A549 (cell line): ENCODE data around the gene TSFM. TPM values are rescaled to one million over a fixed set of nuclear protein-coding genes. Genes with fewer than 3 reads are reported as not detected.
A peak's percentile ranks its signal among the peaks of the same experiment; 100 is the strongest.

Experiments used
- ATAC-seq, 2 experiments: fragments of 200-7000 bp in 1 of 2; fragments of >200 bp in 1 of 2; cut with Nextera tagmentation in 1 of 2; cut with Tn5 transposase in 1 of 2; 3 replicates each; pipeline versions ENCODE4 v1.8.0 to v1.9.1; 2018 to 2020; ENCODE audit warnings: mild to moderate bottlenecking in 1 of 2, moderate library complexity in 1 of 2
- CTCF ChIA-PET: fragments of 300-600 bp; sonication (Branson Sonifier 250); formaldehyde crosslinking; extraction: SDS; loops from one replicate; lab custom pipeline; 2021; ENCODE audit warnings: antibody characterized with exemption, inconsistent platforms; lab: Yijun Ruan, JAX
- POLR2A ChIA-PET: fragments of 350-600 bp; formaldehyde crosslinking; extraction: SDS; loops from one replicate; lab custom pipeline; 2021; ENCODE audit warnings: antibody characterized with exemption, inconsistent platforms; lab: Yijun Ruan, JAX
- DNase-seq, 2 experiments: peaks; one replicate each; pipeline versions ENCODE4 v3.0.0 to v3.0.0-alpha.2; 2011 to 2016; ENCODE audit warnings: low read depth in 1 of 2, low spot score in 1 of 2
- FAIRE-seq: peaks from 2 replicates; lab custom pipeline; 2011; peaks lifted over from hg19 to GRCh38; lab: Jason Lieb, UNC
- H3K27ac ChIP-seq, 2 experiments: fragments of >200 bp; sonication (Bioruptor Twin); formaldehyde crosslinking; 3 replicates each; pipeline ENCODE4 v1.5.1; 2016 to 2017
- H3K4me1 ChIP-seq: fragments of >200 bp; sonication (Bioruptor Twin); formaldehyde crosslinking; 3 replicates; pipeline ENCODE4 v1.6.1; 2016
- H3K4me2 ChIP-seq: fragments of >200 bp; sonication (Bioruptor Twin); formaldehyde crosslinking; 3 replicates; pipeline ENCODE4 v1.6.1; 2016
- H3K4me3 ChIP-seq: fragments of >200 bp; sonication (Bioruptor Twin); formaldehyde crosslinking; 3 replicates; pipeline ENCODE4 v1.5.1; 2016
- H3K9me3 ChIP-seq: fragments of >200 bp; sonication (Bioruptor Twin); formaldehyde crosslinking; 3 replicates; pipeline ENCODE4 v1.6.1; 2016
- CBX8 ChIP-seq: fragments of 200-600 bp; sonication (generic); IDR thresholded peaks from 2 replicates; pipeline ENCODE4 v1.6.1; 2016
- CEBPB ChIP-seq, 2 experiments: fragments of >200 bp in 1 of 2; sonication (Bioruptor Twin) in 1 of 2; formaldehyde crosslinking in 1 of 2; IDR thresholded peaks; 2 replicates each; pipeline ENCODE4 v1.6.1; 2012 to 2016
- CHD2 ChIP-seq: fragments of 150-350 bp; IDR thresholded peaks from 2 replicates; pipeline ENCODE4 v1.6.1; 2014; ENCODE audit warnings: low read length; ENCODE audit not compliant: partially characterized antibody
- CHD4 ChIP-seq: fragments of 200-600 bp; sonication (generic); IDR thresholded peaks from 2 replicates; pipeline ENCODE4 v1.6.1; 2016; ENCODE audit warnings: antibody characterized with exemption, mild to moderate bottlenecking, borderline replicate concordance
- EHMT2 ChIP-seq: fragments of 200-600 bp; sonication (generic); IDR thresholded peaks from 2 replicates; pipeline ENCODE4 v1.6.1; 2016; ENCODE audit warnings: antibody characterized with exemption, low read depth, mild to moderate bottlenecking, moderate library complexity
- EP300 ChIP-seq, 2 experiments: fragments of >200 bp; sonication (Bioruptor Twin); formaldehyde crosslinking; IDR thresholded peaks; 2 replicates in 1 of 2; 3 replicates in 1 of 2; pipeline ENCODE4 v1.6.1; 2016 to 2017
- FOXS1 ChIP-seq: fragments of 250-450 bp; sonication (Bioruptor Pico); IDR thresholded peaks from 2 replicates; pipeline ENCODE4 v1.5.0; 2020; ENCODE audit warnings: mild to moderate bottlenecking, moderate library complexity
- HEYL ChIP-seq: fragments of 250-450 bp; sonication (Bioruptor Pico); IDR thresholded peaks from 2 replicates; pipeline ENCODE4 v1.8.0; 2021; ENCODE audit warnings: mild to moderate bottlenecking, moderate library complexity
- HOXA7 ChIP-seq: fragments of 250-450 bp; sonication (Bioruptor Pico); IDR thresholded peaks from 2 replicates; pipeline ENCODE4 v1.5.0; 2020; ENCODE audit warnings: mild to moderate bottlenecking, moderate library complexity
- JUN ChIP-seq, 2 experiments: fragments of >200 bp; sonication (Bioruptor Twin); formaldehyde crosslinking; IDR thresholded peaks; 2 replicates in 1 of 2; 3 replicates in 1 of 2; pipeline ENCODE4 v1.6.1; 2016 to 2017
- JUNB ChIP-seq: fragments of >200 bp; sonication (Bioruptor Twin); formaldehyde crosslinking; IDR thresholded peaks from 2 replicates; pipeline ENCODE4 v1.6.1; 2016
- MAFK ChIP-seq: fragments of 450-650 bp; IDR thresholded peaks from 2 replicates; pipeline ENCODE4 v1.6.1; 2014; ENCODE audit not compliant: partially characterized antibody
- NR3C1 ChIP-seq: fragments of >200 bp; sonication (Bioruptor Twin); formaldehyde crosslinking; IDR thresholded peaks from 3 replicates; pipeline ENCODE4 v1.6.1; 2017
- POLR2A ChIP-seq: IDR thresholded peaks from 2 replicates; pipeline ENCODE4 v1.6.1; 2012; ENCODE audit warnings: mild to moderate bottlenecking, low read length
- POLR2AphosphoS2 ChIP-seq: conservative IDR thresholded peaks from 2 replicates; pipeline ENCODE4 v1.6.1; 2012; ENCODE audit warnings: low read length, improper control_type of control experiment, inconsistent platforms
- RAD21 ChIP-seq, 2 experiments: fragments of >200 bp in 1 of 2; sonication (Bioruptor Twin) in 1 of 2; formaldehyde crosslinking in 1 of 2; IDR thresholded peaks in 1 of 2; conservative IDR thresholded peaks in 1 of 2; 2 replicates in 1 of 2; 3 replicates in 1 of 2; pipeline ENCODE4 v1.6.1; 2012 to 2018; ENCODE audit warnings: inconsistent platforms in 1 of 2
- SMC3 ChIP-seq: fragments of >200 bp; sonication (Bioruptor Twin); formaldehyde crosslinking; IDR thresholded peaks from 3 replicates; pipeline ENCODE4 v1.6.1; 2018; ENCODE audit warnings: inconsistent platforms
- TP53 ChIP-seq: fragments of 250-450 bp; sonication (Bioruptor Pico); IDR thresholded peaks from 2 replicates; pipeline ENCODE4 v1.5.0; 2021; ENCODE audit warnings: mild to moderate bottlenecking, moderate library complexity
- ZNF302 ChIP-seq: fragments of 250-450 bp; sonication (Bioruptor Pico); IDR thresholded peaks from 2 replicates; pipeline ENCODE4 v1.9.0; 2021; ENCODE audit warnings: inconsistent platforms, mild to moderate bottlenecking, moderate library complexity
- WGBS: methylation state at CpG from one replicate; pipeline ENCODE4 v1.1.6; 2017; ENCODE audit errors: missing lambda C conversion rate; 5-methylcytosine and 5-hydroxymethylcytosine counted together
- polyA plus RNA-seq, 4 experiments: library from polyadenylated mRNA; depleted of rRNA in 3 of 4; stranded (reverse); fragments of >200 nt; fragmentation: RNase III in 1 of 4; extraction: RNeasy Plus Mini Kit Qiagen cat#74134 plus additional on column Dnase treatment in 1 of 4; gene quantifications; 2 replicates in 3 of 4; 3 replicates in 1 of 4; pipeline ENCODE4 v1.2.3, GENCODE V29; 2011 to 2017
- TF ChIP-seq, protein P1 (sequence below): fragments of 150-350 bp; IDR thresholded peaks from 2 replicates; pipeline ENCODE4 v1.6.1; 2014; ENCODE audit warnings: low read depth, mild to moderate bottlenecking, low read length
- TF ChIP-seq, protein P2 (sequence below): fragments of 250-450 bp; sonication (Bioruptor Pico); IDR thresholded peaks from 2 replicates; pipeline ENCODE4 v1.5.0; 2021; ENCODE audit warnings: mild to moderate bottlenecking, moderate library complexity, borderline replicate concordance
- TF ChIP-seq, protein P3 (sequence below): fragments of 200-600 bp; sonication (generic); IDR thresholded peaks from 2 replicates; pipeline ENCODE4 v1.6.1; 2016; ENCODE audit warnings: antibody characterized with exemption, mild to moderate bottlenecking, moderate library complexity

TSFM gene
- polyA plus RNA-seq, 2 of the 4 experiments (the other 2 are of a cell fraction) = 31.7 to 60.2 TPM

DNA sequence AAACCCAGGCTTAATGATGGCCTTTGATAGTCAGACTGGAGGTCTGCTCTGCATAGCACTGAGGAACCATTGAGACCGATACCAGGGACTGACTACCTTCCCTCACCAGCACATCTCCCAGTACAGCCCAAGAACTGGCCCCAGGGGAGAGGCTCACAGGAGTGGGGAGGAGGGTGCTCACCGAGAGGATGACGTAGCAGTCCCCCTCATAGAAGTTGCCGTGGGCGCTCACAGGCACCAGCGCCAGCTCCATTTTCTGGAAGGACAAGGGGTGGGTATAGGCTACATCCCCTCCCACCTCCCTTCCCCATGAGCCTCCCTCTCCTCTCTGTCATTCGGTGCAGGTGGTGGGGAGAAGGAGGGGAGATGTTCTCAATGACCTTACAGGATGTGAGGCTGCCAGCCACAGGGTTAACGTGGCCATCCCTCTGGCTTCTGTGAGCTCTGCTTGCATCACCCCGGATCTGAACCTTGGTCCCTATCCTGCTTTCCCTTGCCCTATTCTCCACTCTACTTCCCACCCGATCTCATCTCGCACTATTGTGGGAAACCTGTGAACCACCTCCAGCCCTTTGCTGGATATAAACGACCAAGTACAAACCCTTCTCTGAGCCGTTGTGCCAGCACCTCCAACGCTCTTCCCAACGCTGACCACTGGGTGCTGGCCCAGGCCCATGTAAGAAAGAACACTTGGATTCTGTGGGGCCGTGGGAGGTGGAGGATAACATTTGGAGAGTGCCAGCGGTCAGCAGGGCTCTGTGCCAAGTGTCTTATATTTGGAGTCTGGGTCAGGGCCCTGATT lies 31.6 kb downstream of the TSFM start:
- no peak for DNase-seq
- POLR2A ChIA-PET = no interaction called here
- WGBS = 80% methylated on average over 17 of the region's 17 CpGs
- Histone ChIP-seq H3K9me3 (no peaks in the 10 kb centered on the region), H3K4me3 (no peak overlapping the region), H3K4me2 (no peak overlapping the region), H3K4me1 (peaks cover 11% of the 10 kb centered on the region), H3K27ac (no peak overlapping the region)
- no peak for FAIRE-seq
- TF ChIP-seq POLR2AphosphoS2 = no peak
- TF ChIP-seq, protein P1, sequence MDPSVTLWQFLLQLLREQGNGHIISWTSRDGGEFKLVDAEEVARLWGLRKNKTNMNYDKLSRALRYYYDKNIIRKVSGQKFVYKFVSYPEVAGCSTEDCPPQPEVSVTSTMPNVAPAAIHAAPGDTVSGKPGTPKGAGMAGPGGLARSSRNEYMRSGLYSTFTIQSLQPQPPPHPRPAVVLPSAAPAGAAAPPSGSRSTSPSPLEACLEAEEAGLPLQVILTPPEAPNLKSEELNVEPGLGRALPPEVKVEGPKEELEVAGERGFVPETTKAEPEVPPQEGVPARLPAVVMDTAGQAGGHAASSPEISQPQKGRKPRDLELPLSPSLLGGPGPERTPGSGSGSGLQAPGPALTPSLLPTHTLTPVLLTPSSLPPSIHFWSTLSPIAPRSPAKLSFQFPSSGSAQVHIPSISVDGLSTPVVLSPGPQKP = no peak
- no peak for TF ChIP-seq POLR2A
- no peak for TF ChIP-seq CBX8
- no peak for TF ChIP-seq JUNB
- TF ChIP-seq NR3C1 = no peak
- TF ChIP-seq FOXS1 (CRISPR knock-in tag) = no peak
- TF ChIP-seq CHD2 = no peak
- TF ChIP-seq, protein P2, sequence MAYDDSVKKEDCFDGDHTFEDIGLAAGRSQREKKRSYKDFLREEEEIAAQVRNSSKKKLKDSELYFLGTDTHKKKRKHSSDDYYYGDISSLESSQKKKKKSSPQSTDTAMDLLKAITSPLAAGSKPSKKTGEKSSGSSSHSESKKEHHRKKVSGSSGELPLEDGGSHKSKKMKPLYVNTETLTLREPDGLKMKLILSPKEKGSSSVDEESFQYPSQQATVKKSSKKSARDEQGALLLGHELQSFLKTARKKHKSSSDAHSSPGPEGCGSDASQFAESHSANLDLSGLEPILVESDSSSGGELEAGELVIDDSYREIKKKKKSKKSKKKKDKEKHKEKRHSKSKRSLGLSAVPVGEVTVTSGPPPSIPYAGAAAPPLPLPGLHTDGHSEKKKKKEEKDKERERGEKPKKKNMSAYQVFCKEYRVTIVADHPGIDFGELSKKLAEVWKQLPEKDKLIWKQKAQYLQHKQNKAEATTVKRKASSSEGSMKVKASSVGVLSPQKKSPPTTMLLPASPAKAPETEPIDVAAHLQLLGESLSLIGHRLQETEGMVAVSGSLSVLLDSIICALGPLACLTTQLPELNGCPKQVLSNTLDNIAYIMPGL = no peak
- no peak for TF ChIP-seq EP300 (IDR thresholded peaks at IDR 0.05)
- no peak for TF ChIP-seq CHD4
- no peak for TF ChIP-seq EHMT2
- no peak for TF ChIP-seq HEYL
- TF ChIP-seq JUN (IDR thresholded peaks at IDR 0.05) = no peak
- TF ChIP-seq, protein P3, sequence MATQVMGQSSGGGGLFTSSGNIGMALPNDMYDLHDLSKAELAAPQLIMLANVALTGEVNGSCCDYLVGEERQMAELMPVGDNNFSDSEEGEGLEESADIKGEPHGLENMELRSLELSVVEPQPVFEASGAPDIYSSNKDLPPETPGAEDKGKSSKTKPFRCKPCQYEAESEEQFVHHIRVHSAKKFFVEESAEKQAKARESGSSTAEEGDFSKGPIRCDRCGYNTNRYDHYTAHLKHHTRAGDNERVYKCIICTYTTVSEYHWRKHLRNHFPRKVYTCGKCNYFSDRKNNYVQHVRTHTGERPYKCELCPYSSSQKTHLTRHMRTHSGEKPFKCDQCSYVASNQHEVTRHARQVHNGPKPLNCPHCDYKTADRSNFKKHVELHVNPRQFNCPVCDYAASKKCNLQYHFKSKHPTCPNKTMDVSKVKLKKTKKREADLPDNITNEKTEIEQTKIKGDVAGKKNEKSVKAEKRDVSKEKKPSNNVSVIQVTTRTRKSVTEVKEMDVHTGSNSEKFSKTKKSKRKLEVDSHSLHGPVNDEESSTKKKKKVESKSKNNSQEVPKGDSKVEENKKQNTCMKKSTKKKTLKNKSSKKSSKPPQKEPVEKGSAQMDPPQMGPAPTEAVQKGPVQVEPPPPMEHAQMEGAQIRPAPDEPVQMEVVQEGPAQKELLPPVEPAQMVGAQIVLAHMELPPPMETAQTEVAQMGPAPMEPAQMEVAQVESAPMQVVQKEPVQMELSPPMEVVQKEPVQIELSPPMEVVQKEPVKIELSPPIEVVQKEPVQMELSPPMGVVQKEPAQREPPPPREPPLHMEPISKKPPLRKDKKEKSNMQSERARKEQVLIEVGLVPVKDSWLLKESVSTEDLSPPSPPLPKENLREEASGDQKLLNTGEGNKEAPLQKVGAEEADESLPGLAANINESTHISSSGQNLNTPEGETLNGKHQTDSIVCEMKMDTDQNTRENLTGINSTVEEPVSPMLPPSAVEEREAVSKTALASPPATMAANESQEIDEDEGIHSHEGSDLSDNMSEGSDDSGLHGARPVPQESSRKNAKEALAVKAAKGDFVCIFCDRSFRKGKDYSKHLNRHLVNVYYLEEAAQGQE = no peak
- TF ChIP-seq CEBPB (IDR thresholded peaks at IDR 0.05) = no peak
- TF ChIP-seq TP53 = no peak
- no peak for TF ChIP-seq SMC3
- no peak for TF ChIP-seq MAFK
- ATAC-seq = peak in 1 of 2 experiments; percentile 30; a peak in 2 of 6 replicates
- CTCF ChIA-PET = interaction anchor here (1.3 to 6.6 kb wide), 3 partner anchors 12 to 91 kb away, joined by 4 to 40 read pairs (median 25); no protein-coding TSS in a partner anchor

DNA sequence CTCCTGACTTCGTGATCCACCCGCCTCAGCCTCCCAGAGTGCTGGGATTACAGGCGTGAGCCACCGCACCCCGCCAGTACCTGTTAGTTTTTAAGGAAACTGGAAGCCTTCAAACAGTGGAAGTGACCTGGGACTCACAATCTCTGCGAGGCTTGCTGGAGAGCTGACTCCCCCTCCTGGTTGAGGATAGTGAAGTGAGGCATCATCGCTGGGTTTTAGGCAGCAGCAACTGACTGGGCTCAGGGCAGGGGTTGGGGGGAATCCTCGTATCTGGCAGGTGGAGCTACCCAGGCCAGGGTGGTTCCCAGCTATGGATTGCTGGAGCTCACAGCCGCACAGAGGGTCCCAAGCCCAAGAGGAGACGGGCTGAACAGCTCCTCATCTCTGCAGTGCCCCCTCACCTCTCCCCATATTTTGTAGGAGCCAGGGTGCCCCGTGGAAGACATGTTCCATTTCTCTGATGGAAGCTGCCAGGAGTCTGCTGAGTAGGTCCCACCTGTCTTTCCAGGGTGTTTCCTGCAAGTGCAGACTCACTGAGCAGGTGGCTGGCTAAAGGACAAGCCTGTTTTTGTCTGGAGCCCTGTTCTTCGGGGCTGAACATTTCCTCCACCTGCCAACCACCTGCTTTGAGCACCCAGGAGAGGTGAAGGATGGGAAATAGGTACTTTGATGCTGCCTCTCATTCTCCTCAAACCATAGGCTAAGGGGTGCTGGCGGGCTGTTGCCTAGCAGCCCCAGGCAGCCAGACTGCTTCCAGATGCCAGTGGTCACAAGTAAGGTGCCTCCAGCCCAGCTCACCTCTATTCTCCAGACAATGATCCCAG lies 32.8 kb downstream of the TSFM start:
- peak; percentile 6 to 54; a peak in 5 of 6 replicates for ATAC-seq
- TF ChIP-seq RAD21 (conservative IDR thresholded peaks at IDR 0.05 in 1 of 2, IDR thresholded peaks at IDR 0.05 in 1 of 2) (0 out of 5 replicates have a peak, but pooled peaks of 1 of the 2 experiments have one; percentile 15), ZNF302 (CRISPR knock-in tag) (no peak), HOXA7 (no peak)
- TF ChIP-seq, all 56 proteins: peak for 1
- POLR2A ChIA-PET = no interaction called here

More for the DNA sequence above, 32.8 kb downstream of the TSFM start:
- peaks cover 7% of the 10 kb centered on the region for H3K4me1 ChIP-seq
- 80% methylated on average over 12 of the region's 13 CpGs for WGBS
- no peak for FAIRE-seq
- H3K9me3 ChIP-seq = no peaks in the 10 kb centered on the region
- peak in 1 of 2 experiments; percentile 24 for DNase-seq
- no peak overlapping the region for H3K4me2 ChIP-seq
- no peak overlapping the region for H3K4me3 ChIP-seq
- CTCF ChIA-PET = interaction anchor here (0.5 to 6.6 kb wide), 6 partner anchors 13 to 95 kb away, joined by 3 to 40 read pairs (median 6); no protein-coding TSS in a partner anchor
- H3K27ac ChIP-seq = no peak overlapping the region
